T-helper 22 cell (primary cell): Measurements from ENCODE around the gene SPACA1.
"Not testable (repeated sequence)": the region's sequence is repeated elsewhere in the genome, so short reads cannot be mapped to it uniquely, and the experiment has no call there.

Source experiments
- DNase-seq: peaks from one replicate; pipeline ENCODE4 v3.0.0-alpha.2; 2020; ENCODE audit warnings: low read depth

The SPACA1 gene, protein sequence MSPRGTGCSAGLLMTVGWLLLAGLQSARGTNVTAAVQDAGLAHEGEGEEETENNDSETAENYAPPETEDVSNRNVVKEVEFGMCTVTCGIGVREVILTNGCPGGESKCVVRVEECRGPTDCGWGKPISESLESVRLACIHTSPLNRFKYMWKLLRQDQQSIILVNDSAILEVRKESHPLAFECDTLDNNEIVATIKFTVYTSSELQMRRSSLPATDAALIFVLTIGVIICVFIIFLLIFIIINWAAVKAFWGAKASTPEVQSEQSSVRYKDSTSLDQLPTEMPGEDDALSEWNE

GRCh38 chr6:88047510-88048150 is at the start of gene SPACA1:
SPACA1 (plus strand) TSS chr6:88047841; CDS start chr6:88047906, 65 bp downstream.
- DNase-seq = no peak

- DNase-seq = no peak
These were observed 46.9 kb upstream of the SPACA1 start for GRCh38 chr6:88000713-88001112.

DNA sequence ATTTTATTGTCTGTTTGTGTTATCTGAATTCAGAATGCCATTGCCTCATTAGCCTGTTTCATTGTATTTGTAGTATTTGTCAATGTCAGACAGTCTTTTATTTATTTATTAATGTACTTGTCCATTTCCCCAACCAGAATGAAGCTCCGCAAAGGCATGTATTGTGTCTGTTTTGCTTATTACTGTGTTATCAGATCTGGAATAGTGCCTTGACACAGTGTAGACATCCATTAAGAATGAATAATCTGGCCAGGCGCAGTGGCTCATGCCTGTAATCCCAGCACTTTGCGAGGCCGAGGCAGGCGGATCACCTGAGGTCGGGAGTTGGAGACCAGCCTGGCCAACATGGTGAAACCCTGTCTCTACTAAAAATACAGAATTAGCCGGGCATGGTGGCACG is 46.4 kb upstream of the SPACA1 start:
- DNase-seq = not testable (repeated sequence)

GRCh38 chr6:88004707-88005106 is 42.9 kb upstream of the SPACA1 start:
- no peak for DNase-seq

DNA sequence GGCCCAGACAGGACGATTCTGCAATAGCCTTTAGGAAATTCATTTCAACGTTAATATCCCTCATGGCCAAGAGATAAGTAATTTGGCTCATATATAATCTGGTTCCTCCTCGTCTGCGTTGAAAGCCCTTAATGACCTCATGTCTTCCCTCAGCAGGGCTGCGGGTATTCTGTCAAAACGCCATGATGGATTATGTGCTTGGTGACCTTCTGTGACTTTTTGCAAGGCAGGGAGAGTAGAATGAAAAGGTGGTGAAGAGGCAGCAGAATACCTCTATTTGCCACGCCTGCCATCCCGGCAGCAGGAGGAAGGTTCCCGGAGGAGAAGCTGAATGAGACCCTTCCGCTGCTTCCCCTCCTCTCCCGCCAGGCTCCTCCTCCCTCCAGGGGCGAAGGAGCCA is 41.1 kb upstream of the SPACA1 start:
- no peak for DNase-seq

GRCh38 chr6:88008411-88008810 is 39.2 kb upstream of the SPACA1 start:
- no peak for DNase-seq

GRCh38 chr6:88008831-88009231 is 38.8 kb upstream of the SPACA1 start:
- DNase-seq = no peak

DNA sequence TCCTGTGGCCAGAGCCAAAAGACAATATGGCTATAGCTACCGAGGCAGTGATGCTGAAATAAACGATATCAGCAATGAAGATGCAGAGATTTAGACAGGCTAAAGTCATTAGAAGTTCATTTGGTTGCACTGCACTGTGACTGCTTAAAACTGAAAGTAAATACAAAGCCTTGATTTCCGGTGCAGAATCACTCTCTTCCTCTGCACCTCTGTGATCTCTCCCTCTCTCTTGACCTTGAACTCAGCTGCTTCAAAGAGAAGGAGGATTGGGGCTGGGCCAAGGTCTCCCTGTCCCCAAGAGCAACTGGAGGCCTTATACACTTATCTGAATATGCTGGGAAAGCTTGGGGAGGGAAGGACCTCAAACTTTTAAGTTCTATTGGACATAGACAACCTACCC is 34.6 kb upstream of the SPACA1 start:
- DNase-seq = no peak

- no peak for DNase-seq
These were observed 34.1 kb upstream of the SPACA1 start for GRCh38 chr6:88013554-88013953.

DNA sequence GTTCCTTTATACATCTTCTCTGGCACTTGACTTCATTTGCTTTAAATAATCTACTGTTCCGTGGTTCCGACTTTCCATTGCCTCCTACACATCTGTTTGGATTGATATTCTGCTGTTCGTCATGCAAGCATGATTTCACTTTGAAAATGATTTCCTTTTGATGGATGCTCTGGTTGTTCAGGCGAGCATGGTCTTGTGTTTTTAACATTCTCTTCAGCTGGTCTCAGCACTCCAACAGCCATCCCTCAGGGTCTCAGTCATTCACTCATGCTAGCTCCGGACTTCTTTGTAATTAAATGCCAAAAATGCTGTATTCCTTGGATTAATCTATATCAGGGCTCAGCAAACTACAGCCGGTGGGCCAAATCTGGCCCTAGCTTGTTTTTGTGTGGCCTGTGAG is 27.2 kb upstream of the SPACA1 start:
- no peak for DNase-seq

DNA sequence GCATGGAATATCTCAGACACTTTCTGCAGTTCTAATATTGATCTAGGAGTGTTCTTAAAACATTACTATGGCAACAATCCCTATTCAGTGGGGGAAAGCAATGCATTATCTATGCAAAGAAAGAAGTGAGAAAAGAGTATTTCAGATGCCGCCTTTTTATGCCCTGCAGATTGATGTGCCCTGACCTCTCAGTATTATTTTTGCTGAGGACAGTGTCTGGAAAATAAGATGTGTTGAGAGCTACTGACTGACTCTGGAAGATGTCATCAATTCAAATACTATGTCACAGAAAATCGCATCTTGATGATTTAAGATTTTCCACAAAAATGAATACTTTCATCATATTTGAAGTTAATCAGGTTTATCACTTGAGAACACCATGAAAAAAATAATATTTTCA is 22.9 kb upstream of the SPACA1 start:
- DNase-seq = no peak

- DNase-seq = no peak
These were observed 16.1 kb upstream of the SPACA1 start for GRCh38 chr6:88031550-88031949.

- DNase-seq = no peak
These were observed 3.1 kb upstream of the SPACA1 start for GRCh38 chr6:88044530-88044929.

GRCh38 chr6:88045521-88046136 is 2.0 kb upstream of the SPACA1 start:
- DNase-seq = no peak

GRCh38 chr6:88048578-88048977 is 937 bp downstream of the SPACA1 start:
- no peak for DNase-seq

- DNase-seq = no peak
These were observed 2.6 kb downstream of the SPACA1 start for GRCh38 chr6:88050140-88050818.

DNA sequence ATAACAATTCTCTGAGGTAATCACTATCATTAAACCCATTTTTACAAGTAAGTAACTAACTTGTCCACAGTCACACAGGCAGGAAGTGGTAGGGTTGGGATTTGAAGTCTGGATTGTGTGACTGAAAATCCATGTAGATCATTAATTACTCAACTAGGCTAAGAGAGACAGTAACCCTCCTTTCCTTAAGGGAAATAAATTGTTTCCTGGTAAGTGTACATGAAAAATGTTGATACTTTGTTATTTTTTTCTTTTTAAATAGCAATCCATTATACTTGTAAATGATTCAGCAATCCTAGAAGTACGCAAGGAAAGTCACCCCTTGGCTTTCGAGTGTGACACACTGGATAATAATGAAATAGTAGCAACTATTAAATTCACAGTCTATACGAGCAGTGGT is 11.6 kb downstream of the SPACA1 start:
- DNase-seq = no peak

GRCh38 chr6:88062376-88062775 is 14.7 kb downstream of the SPACA1 start:
- DNase-seq = no peak

- DNase-seq = no peak
These were observed 24.8 kb downstream of the SPACA1 start for GRCh38 chr6:88072462-88072861.

DNA sequence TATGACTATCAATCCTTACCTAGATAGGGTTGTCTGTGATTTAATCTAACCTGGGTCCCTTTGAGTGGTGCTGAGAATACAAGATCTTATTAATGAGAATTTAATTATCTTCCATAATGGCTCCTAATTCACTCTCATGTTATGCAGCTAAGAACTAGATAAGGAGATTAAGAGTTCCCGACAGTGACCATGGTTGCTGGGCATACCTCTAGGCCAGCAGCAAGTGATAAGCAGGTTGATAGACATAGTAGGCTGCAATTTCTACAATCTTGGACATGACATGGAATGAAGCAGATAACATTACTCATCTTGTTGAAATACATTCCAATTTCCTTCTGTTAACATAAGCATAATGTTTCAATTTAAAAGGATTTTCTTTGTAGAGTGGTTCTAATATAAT is 27.1 kb downstream of the SPACA1 start:
- DNase-seq = no peak

- no peak for DNase-seq
These were observed 29.7 kb downstream of the SPACA1 start for GRCh38 chr6:88077305-88077704.

DNA sequence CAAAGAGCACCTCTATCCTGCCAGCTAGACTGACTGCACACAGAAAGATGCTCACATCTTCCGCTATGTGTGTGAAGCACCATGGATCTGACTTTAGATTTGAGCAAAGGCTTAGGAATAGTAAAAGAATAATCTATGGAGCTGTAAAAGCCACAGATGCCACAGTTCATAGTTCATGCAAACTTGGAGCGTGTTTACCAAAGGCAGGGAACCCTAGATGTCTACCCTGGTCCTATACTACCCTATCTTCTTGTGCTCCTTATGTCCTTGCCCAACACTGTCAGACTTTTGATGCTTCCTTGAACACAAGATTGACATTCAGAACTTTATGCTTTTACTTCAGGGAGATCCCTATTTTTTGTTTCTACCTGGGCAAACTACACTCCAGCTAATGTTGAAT is 39.2 kb downstream of the SPACA1 start:
- DNase-seq = no peak

GRCh38 chr6:88089708-88090107 is 42.1 kb downstream of the SPACA1 start:
- DNase-seq = no peak
